SK-N-SH treated with all-trans-retinoic acid at 6 μM for 48 hours (cell line): ENCODE results near the gene ROMO1.

Experiments
- ATAC-seq: fragments of 200-7000 bp; cut with Tn5 transposase; 3 replicates; pipeline ENCODE4 v1.9.1; 2020; ENCODE audit warnings: mild to moderate bottlenecking, moderate library complexity
- ESRRG ChIP-seq: fragments of 250-450 bp; sonication (Bioruptor Pico); IDR thresholded peaks from 2 replicates; pipeline ENCODE4 v1.6.1; 2021; ENCODE audit warnings: mild to moderate bottlenecking
- GLIS3 ChIP-seq: fragments of 250-450 bp; sonication (Bioruptor Pico); IDR thresholded peaks from 2 replicates; pipeline ENCODE4 v1.5.0; 2020; ENCODE audit warnings: mild to moderate bottlenecking, moderate library complexity
- ISL1 ChIP-seq: fragments of 250-450 bp; sonication (Bioruptor Pico); IDR thresholded peaks from 2 replicates; pipeline ENCODE4 v2.1.2; 2022; ENCODE audit warnings: mild to moderate bottlenecking, moderate library complexity
- PPARA ChIP-seq: fragments of 250-450 bp; sonication (Bioruptor Pico); IDR thresholded peaks from 2 replicates; pipeline ENCODE4 v1.5.0; 2020; ENCODE audit warnings: mild to moderate bottlenecking, borderline replicate concordance
- RARB ChIP-seq: fragments of 250-450 bp; sonication (Bioruptor Pico); IDR thresholded peaks from 2 replicates; pipeline ENCODE4 v1.8.0; 2021; ENCODE audit warnings: mild to moderate bottlenecking, moderate library complexity
- SNAI2 ChIP-seq: fragments of 250-450 bp; sonication (Bioruptor Pico); IDR thresholded peaks from 2 replicates; pipeline ENCODE4 v1.5.0; 2020; ENCODE audit warnings: mild to moderate bottlenecking, moderate library complexity
- TOX ChIP-seq: fragments of 250-450 bp; sonication (Bioruptor Pico); IDR thresholded peaks from 2 replicates; pipeline ENCODE4 v1.8.0; 2021; ENCODE audit warnings: mild to moderate bottlenecking, moderate library complexity, borderline replicate concordance
- ZFP3 ChIP-seq: fragments of 250-450 bp; sonication (Bioruptor Pico); IDR thresholded peaks from 2 replicates; pipeline ENCODE4 v1.5.0; 2020; ENCODE audit warnings: mild to moderate bottlenecking, moderate library complexity
- ZFP30 ChIP-seq: fragments of 450-650 bp; formaldehyde crosslinking; IDR thresholded peaks from 2 replicates; pipeline ENCODE4 v1.5.0; 2022; ENCODE audit warnings: mild to moderate bottlenecking, moderate library complexity
- ZNF565 ChIP-seq: fragments of 450-650 bp; formaldehyde crosslinking; conservative IDR thresholded peaks from 2 replicates; pipeline ENCODE4 v1.5.0; 2020; ENCODE audit warnings: low read depth, mild to moderate bottlenecking, moderate library complexity
- ZNF70 ChIP-seq: fragments of 450-650 bp; formaldehyde crosslinking; IDR thresholded peaks from 2 replicates; pipeline ENCODE4 v1.5.0; 2020; ENCODE audit warnings: mild to moderate bottlenecking, moderate library complexity
- ZNF8 ChIP-seq: fragments of 450-650 bp; formaldehyde crosslinking; IDR thresholded peaks from 2 replicates; pipeline ENCODE4 v1.5.0; 2020; ENCODE audit warnings: mild to moderate bottlenecking, moderate library complexity
- TF ChIP-seq, protein P1 (sequence below): fragments of 250-450 bp; sonication (Bioruptor Pico); IDR thresholded peaks from 2 replicates; pipeline ENCODE4 v1.8.0; 2020; ENCODE audit warnings: mild to moderate bottlenecking, moderate library complexity, borderline replicate concordance
- TF ChIP-seq, protein P2 (sequence below): fragments of 250-450 bp; sonication (Bioruptor Pico); IDR thresholded peaks from 2 replicates; pipeline ENCODE4 v1.5.1; 2020; ENCODE audit warnings: low read depth, mild to moderate bottlenecking, moderate library complexity
- TF ChIP-seq, protein P3 (sequence below): fragments of 250-450 bp; sonication (Bioruptor Pico); IDR thresholded peaks from 2 replicates; pipeline ENCODE4 v1.5.1; 2021; ENCODE audit warnings: mild to moderate bottlenecking, moderate library complexity
- TF ChIP-seq, protein P4 (sequence below): fragments of 250-450 bp; sonication (Bioruptor Pico); IDR thresholded peaks from 2 replicates; pipeline ENCODE4 v1.5.0; 2020; ENCODE audit warnings: mild to moderate bottlenecking, moderate library complexity

The ROMO1 gene

DNA sequence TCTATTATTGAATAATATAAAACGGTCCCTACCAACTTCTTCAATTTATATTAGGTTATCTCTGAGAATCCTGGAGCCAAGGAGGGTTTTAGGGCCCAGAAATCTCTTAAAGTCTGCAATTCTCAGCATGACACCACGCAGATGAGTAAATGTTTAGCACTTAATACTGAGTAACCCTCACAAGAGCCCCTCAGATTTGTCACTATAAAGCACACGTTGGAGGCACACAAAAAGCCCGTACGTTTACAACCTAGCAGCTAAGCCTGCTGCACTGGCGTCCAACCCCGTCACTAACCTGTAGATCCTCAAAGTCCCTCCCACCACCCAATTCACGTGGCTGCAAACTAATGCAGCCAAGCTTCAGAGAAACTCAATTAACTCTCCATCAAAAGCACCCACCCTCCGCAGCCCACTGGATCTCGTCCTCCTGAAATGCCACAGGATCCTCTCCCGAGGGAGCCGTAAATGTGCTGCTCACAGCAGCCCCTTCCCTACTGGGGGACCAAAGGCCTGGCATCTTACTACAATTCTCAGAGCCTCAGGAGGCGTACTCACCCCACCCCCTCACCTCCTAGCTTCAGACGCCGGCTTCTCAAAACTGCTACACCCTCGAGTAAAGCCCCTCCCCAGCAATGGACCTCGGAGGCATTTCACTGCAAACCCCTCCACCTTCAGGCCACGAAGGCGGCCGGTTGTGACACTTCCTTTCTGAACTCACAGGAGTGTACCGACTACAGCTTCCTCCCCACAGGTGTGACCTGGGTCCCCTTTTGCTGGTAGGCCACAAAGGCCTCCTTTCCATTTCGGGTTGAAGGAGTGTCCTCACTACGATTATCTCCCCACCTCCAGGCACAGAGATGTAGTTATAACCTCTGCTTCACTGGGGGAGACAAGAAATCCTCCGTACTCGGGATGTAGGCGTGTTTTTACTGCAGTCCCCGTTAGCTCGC is 35.4 kb upstream of the ROMO1 start:
- TF ChIP-seq SNAI2 (CRISPR knock-in tag) = no peak
- TF ChIP-seq, protein P1, sequence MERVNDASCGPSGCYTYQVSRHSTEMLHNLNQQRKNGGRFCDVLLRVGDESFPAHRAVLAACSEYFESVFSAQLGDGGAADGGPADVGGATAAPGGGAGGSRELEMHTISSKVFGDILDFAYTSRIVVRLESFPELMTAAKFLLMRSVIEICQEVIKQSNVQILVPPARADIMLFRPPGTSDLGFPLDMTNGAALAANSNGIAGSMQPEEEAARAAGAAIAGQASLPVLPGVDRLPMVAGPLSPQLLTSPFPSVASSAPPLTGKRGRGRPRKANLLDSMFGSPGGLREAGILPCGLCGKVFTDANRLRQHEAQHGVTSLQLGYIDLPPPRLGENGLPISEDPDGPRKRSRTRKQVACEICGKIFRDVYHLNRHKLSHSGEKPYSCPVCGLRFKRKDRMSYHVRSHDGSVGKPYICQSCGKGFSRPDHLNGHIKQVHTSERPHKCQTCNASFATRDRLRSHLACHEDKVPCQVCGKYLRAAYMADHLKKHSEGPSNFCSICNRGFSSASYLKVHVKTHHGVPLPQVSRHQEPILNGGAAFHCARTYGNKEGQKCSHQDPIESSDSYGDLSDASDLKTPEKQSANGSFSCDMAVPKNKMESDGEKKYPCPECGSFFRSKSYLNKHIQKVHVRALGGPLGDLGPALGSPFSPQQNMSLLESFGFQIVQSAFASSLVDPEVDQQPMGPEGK (CRISPR knock-in tag) = 0 out of 2 replicates have a peak, but pooled peaks have one; percentile 1
- TF ChIP-seq, protein P2, sequence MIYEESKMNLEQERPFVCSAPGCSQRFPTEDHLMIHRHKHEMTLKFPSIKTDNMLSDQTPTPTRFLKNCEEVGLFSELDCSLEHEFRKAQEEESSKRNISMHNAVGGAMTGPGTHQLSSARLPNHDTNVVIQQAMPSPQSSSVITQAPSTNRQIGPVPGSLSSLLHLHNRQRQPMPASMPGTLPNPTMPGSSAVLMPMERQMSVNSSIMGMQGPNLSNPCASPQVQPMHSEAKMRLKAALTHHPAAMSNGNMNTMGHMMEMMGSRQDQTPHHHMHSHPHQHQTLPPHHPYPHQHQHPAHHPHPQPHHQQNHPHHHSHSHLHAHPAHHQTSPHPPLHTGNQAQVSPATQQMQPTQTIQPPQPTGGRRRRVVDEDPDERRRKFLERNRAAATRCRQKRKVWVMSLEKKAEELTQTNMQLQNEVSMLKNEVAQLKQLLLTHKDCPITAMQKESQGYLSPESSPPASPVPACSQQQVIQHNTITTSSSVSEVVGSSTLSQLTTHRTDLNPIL = peak; percentile 11; the same call in 1 of the 2 replicates
- TF ChIP-seq ESRRG (CRISPR knock-in tag) = 0 out of 2 replicates have a peak, but pooled peaks have one; percentile 9
- peak; percentile 46 for ATAC-seq

DNA sequence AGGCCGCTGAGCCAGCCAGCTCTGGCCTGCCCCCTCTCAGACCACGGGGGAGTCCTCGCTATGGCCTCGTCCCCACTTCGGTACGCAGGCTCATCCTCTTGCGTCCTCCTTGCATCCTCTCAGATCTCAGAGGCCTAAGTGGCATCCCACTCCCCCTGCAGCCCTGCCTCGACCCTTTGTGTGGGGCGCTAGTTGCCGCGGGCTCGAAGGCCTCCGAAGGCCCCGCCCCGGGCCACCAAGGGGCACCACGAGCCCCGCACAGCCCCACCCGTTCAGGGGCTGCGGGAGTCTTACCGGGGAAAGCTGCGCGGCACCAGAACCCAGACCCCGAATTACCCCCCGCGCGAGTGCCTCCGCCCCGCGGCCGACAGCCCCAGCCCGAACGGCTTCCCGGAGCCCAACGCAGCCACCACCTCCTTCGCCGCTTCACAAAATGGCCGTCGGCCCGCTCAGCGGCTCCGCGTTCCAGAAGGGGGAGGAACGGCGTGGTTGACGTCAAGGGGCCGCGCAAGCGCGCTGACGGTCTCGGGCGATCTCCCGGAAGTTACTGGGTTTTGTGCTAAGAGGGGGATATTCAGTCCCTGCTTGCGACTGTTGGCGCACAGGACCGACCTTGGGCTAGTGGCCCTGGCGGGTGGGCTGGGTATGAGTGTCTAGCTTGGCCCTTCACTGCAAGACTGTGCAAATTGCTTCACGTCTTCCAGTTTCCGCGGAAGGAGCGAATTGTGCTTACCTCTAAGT is 34.6 kb upstream of the ROMO1 start, which contains the start of the genes CPNE1 and RBM12:
Gene CPNE1 (minus strand): TSS at position 435 of the 741 bp plus-strand sequence. CDS start 31,977 bp downstream, outside the sequence.
Gene RBM12 (minus strand): TSS at position 435 of the 741 bp plus-strand sequence. CDS start 9,578 bp downstream, outside the sequence.
- ATAC-seq = peak; percentile 89
- TF ChIP-seq ZNF70 (CRISPR knock-in tag) (peak; percentile 73; the same call in 1 of the 2 replicates), ZFP3 (CRISPR knock-in tag) (no peak), SNAI2 (CRISPR knock-in tag) (no peak)
- TF ChIP-seq, protein P3, sequence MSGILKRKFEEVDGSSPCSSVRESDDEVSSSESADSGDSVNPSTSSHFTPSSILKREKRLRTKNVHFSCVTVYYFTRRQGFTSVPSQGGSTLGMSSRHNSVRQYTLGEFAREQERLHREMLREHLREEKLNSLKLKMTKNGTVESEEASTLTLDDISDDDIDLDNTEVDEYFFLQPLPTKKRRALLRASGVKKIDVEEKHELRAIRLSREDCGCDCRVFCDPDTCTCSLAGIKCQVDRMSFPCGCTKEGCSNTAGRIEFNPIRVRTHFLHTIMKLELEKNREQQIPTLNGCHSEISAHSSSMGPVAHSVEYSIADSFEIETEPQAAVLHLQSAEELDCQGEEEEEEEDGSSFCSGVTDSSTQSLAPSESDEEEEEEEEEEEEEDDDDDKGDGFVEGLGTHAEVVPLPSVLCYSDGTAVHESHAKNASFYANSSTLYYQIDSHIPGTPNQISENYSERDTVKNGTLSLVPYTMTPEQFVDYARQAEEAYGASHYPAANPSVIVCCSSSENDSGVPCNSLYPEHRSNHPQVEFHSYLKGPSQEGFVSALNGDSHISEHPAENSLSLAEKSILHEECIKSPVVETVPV = 0 out of 2 replicates have a peak, but pooled peaks have one; percentile 31

DNA sequence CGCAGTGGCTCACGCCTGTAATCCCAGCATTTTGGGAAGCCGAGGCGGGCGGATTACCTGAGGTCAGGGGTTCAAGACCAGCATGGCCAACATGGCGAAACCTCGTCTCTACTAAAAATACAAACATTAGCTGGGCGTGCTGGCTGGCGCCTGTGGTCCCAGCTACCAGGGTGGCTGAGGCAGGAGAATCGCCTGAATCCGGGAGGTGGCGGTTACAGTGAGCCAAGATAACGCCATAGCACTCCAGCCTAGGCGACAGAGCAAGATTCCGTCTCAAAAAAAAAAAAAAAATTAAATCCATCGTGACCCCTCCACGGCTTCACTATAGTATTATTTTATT is 33.3 kb upstream of the ROMO1 start:
- no peak for ATAC-seq
- TF ChIP-seq TOX (no peak), PPARA (CRISPR knock-in tag) (no peak), ZNF8 (CRISPR knock-in tag) (no peak), ZFP30 (CRISPR knock-in tag) (no peak), RARB (no peak), ISL1 (CRISPR knock-in tag) (no peak), ZNF565 (CRISPR knock-in tag) (no peak), GLIS3 (CRISPR knock-in tag) (no peak)
- TF ChIP-seq, protein P4, sequence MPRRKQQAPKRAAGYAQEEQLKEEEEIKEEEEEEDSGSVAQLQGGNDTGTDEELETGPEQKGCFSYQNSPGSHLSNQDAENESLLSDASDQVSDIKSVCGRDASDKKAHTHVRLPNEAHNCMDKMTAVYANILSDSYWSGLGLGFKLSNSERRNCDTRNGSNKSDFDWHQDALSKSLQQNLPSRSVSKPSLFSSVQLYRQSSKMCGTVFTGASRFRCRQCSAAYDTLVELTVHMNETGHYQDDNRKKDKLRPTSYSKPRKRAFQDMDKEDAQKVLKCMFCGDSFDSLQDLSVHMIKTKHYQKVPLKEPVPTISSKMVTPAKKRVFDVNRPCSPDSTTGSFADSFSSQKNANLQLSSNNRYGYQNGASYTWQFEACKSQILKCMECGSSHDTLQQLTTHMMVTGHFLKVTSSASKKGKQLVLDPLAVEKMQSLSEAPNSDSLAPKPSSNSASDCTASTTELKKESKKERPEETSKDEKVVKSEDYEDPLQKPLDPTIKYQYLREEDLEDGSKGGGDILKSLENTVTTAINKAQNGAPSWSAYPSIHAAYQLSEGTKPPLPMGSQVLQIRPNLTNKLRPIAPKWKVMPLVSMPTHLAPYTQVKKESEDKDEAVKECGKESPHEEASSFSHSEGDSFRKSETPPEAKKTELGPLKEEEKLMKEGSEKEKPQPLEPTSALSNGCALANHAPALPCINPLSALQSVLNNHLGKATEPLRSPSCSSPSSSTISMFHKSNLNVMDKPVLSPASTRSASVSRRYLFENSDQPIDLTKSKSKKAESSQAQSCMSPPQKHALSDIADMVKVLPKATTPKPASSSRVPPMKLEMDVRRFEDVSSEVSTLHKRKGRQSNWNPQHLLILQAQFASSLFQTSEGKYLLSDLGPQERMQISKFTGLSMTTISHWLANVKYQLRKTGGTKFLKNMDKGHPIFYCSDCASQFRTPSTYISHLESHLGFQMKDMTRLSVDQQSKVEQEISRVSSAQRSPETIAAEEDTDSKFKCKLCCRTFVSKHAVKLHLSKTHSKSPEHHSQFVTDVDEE = no peak
- TF ChIP-seq, protein P2 = no peak
- TF ChIP-seq, protein P1 (CRISPR knock-in tag) = no peak
- TF ChIP-seq, all 23 proteins: peak for 0
